Psoas muscle (tissue), 8 donors: ENCODE measurements around the gene FDXR. TPM values are rescaled to one million over a fixed set of nuclear protein-coding genes. Genes with fewer than 3 reads are reported as not detected.
A peak's percentile ranks its signal among the peaks of the same experiment; 100 is the strongest.

Source experiments
- ATAC-seq, 4 donors: fragments of 200-7000 bp; cut with Tn5 transposase; one replicate each; pipeline ENCODE4 v1.9.1; 2020; ENCODE audit warnings: moderate library complexity in 3 of 4, mild to moderate bottlenecking in 2 of 4
- DNase-seq, 2 donors: peaks; one replicate each; pipeline ENCODE4 v3.0.0-alpha.2; 2020
- H3K27ac ChIP-seq: fragments of 200-600 bp; one replicate; pipeline ENCODE4 v1.8.0; 2022
- H3K27me3 ChIP-seq, 3 donors: fragments of 200-600 bp in 1 of 3; one replicate each; pipeline versions ENCODE4 v1.6.1 to v1.8.0; 2013 to 2022; ENCODE audit warnings: low read length in 2 of 3, mild to moderate bottlenecking in 2 of 3, moderate library complexity in 1 of 3; ENCODE audit not compliant: insufficient read depth in 3 of 3
- H3K36me3 ChIP-seq, 2 donors: fragments of 200-600 bp in 1 of 2; one replicate each; pipeline versions ENCODE4 v1.6.1 to v1.8.0; 2013 to 2022; ENCODE audit warnings: low read depth in 1 of 2, mild to moderate bottlenecking in 1 of 2, moderate library complexity in 1 of 2; ENCODE audit not compliant: insufficient read depth in 1 of 2
- H3K4me1 ChIP-seq: fragments of 200-600 bp; one replicate; pipeline ENCODE4 v1.8.0; 2022
- H3K4me3 ChIP-seq: fragments of 200-600 bp; one replicate; pipeline ENCODE4 v1.8.0; 2022; ENCODE audit warnings: mild to moderate bottlenecking
- H3K9me3 ChIP-seq: fragments of 200-600 bp; one replicate; pipeline ENCODE4 v1.8.0; 2022
- WGBS, 3 donors: extraction: QIAGEN DNeasy Blood & Tissue Kit; methylation state at CpG; one replicate each; pipeline versions ENCODE4 v1.1.6 to v1.1.7; 2013; 5-methylcytosine and 5-hydroxymethylcytosine counted together
- intact Hi-C, 2 donors: fragments of 100-400 bp; cut with DNase I; formaldehyde crosslinking; loops; one replicate each; pipeline versions ENCODE4 v1.11.0 to v1.14.2; 2022
- long read RNA-seq, 2 donors: library from polyadenylated mRNA; unstranded; transcript quantifications; one replicate each; pipeline ENCODE4 v2.0.0, GENCODE V29; 2021
- polyA plus RNA-seq, 3 donors: library from polyadenylated mRNA; stranded (reverse); fragments of 200-250 nt; gene quantifications; one replicate each; pipeline ENCODE4 v1.2.3, GENCODE V29; 2013
- total RNA-seq, 4 donors: library from RNA; stranded (reverse); fragmentation: NEBNext Ultra II Directional in 2 of 4; extraction: Animal tissue kit (Norgen Biotek cat#: 25700) in 2 of 4; gene quantifications; one replicate each; pipeline versions ENCODE4 v1.2.1 to v1.2.4, GENCODE V29; 2021 to 2023
- TF ChIP-seq, protein P1 (sequence below): fragments of 200-600 bp; IDR thresholded peaks from one replicate; pipeline ENCODE4 v1.8.0; 2022; ENCODE audit warnings: antibody characterized with exemption
- donor health status: healthy with polysubstance abuse.
- donor health status: DM: no; HTN: no; CAD: no; lungs with moderate emphysema.
- donor health status: Bipolar disorder and iron deficiency.
- donor health status: healthy.
- donor health status: DM: yes; HTN: yes; CAD: no.
- donor health status: DM: no; HTN: no; CAD: no.
- donor health status: DM: no; HTN: no; CAD: no.
- donor health status: DM: yes; HTN: yes; CAD: no.

FDXR gene, protein sequence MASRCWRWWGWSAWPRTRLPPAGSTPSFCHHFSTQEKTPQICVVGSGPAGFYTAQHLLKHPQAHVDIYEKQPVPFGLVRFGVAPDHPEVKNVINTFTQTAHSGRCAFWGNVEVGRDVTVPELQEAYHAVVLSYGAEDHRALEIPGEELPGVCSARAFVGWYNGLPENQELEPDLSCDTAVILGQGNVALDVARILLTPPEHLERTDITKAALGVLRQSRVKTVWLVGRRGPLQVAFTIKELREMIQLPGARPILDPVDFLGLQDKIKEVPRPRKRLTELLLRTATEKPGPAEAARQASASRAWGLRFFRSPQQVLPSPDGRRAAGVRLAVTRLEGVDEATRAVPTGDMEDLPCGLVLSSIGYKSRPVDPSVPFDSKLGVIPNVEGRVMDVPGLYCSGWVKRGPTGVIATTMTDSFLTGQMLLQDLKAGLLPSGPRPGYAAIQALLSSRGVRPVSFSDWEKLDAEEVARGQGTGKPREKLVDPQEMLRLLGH
- 1 to 10 TPM; 3.0 to 7.9 (median 4.2) TPM for total RNA-seq
- 1 to 10 TPM; 3.4 to 4.7 (median 3.7) TPM for polyA plus RNA-seq
- long read RNA-seq, donor 1, transcript FDXR-201 (12 exons, 1,875 nt), result major isoform, 9 of 14 reads
- long read RNA-seq, donor 1, partial matches to known transcripts, result 2 of 14 reads
- long read RNA-seq, donor 1, other reads (novel, unspliced or antisense), result 3 of 14 reads
- long read RNA-seq, donor 2, partial matches to known transcripts, result 2 of 10 reads
- long read RNA-seq, donor 2, other reads (novel, unspliced or antisense), result 3 of 10 reads

- Histone ChIP-seq H3K27me3 (no peaks in the 10 kb centered on the region), H3K36me3 (no peaks in the 10 kb centered on the region), H3K4me3 (peak within 1 kb of the TSS; percentile 83), H3K4me1 (peaks cover 7% of the 10 kb centered on the region), H3K9me3 (no peaks in the 10 kb centered on the region), H3K27ac (peak within 1 kb of the TSS; percentile 94)
- ATAC-seq (peak in 1 of 4 donors; percentile 8), DNase-seq (no peak)
- TF ChIP-seq, protein P1, sequence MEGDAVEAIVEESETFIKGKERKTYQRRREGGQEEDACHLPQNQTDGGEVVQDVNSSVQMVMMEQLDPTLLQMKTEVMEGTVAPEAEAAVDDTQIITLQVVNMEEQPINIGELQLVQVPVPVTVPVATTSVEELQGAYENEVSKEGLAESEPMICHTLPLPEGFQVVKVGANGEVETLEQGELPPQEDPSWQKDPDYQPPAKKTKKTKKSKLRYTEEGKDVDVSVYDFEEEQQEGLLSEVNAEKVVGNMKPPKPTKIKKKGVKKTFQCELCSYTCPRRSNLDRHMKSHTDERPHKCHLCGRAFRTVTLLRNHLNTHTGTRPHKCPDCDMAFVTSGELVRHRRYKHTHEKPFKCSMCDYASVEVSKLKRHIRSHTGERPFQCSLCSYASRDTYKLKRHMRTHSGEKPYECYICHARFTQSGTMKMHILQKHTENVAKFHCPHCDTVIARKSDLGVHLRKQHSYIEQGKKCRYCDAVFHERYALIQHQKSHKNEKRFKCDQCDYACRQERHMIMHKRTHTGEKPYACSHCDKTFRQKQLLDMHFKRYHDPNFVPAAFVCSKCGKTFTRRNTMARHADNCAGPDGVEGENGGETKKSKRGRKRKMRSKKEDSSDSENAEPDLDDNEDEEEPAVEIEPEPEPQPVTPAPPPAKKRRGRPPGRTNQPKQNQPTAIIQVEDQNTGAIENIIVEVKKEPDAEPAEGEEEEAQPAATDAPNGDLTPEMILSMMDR, result no peak
- WGBS, 3 donors, result 6 to 9% (median 6%) methylated on average over 38 of the region's 38 CpGs
- intact Hi-C loops, result no loop called here
Observed at GRCh38 chr17:74872313-74873036, at the start of gene FDXR. TSS of gene FDXR (minus strand) at chr17:74872994. CDS start at chr17:74872944, 50 bp downstream.

DNA sequence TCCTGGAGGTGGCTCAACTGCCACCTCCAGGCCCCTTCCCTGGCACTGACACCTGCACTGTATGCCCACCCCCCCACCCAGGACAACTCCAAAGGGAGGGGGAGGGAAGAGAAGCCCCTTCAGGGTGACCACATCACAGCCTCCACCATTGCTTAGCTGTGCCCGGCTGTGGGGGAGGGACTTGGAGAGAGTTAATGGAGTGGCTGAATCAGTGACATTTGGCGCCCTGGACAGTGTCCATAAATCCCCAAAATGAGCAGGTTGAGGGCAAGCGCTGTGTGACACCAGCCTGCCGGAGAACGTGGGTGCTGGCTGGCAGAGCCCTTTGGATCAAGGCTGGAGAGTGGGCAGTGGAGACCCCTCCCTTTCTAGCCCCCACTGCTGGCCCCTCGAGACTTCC, 49.4 kb upstream of the FDXR start:
- TF ChIP-seq, protein P1, result no peak
- Histone ChIP-seq H3K27ac (no peak overlapping the region), H3K36me3 (no peaks in the 10 kb centered on the region), H3K9me3 (no peaks in the 10 kb centered on the region), H3K4me1 (peaks cover 14% of the 10 kb centered on the region), H3K4me3 (no peak overlapping the region), H3K27me3 (peaks cover 0 to 96% (median 25%) of the 10 kb centered on the region in 3 donors)
- no peak for DNase-seq
- intact Hi-C loops, result loop anchor here in 1 of 2 donors (2.0 kb wide), 1 partner anchor 37 kb away; no protein-coding TSS in a partner anchor
- WGBS, 3 donors, result 19 to 28% (median 28%) methylated on average over 6 of the region's 6 CpGs
- no peak for ATAC-seq

- no peak overlapping the region for H3K27ac ChIP-seq
- peaks cover 14% of the 10 kb centered on the region for H3K4me1 ChIP-seq
- TF ChIP-seq, protein P1, result no peak
- WGBS, 3 donors, result 90 to 100% (median 94%) methylated on average over 2 of the region's 2 CpGs
- H3K36me3 ChIP-seq, result no peaks in the 10 kb centered on the region
- intact Hi-C loops, result loop anchor here in 1 of 2 donors (2.0 kb wide), 1 partner anchor 37 kb away; no protein-coding TSS in a partner anchor
- DNase-seq (no peak), ATAC-seq (no peak)
- H3K27me3 ChIP-seq, result peaks cover 0 to 94% (median 25%) of the 10 kb centered on the region in 3 donors
- H3K4me3 ChIP-seq, result no peak overlapping the region
- no peaks in the 10 kb centered on the region for H3K9me3 ChIP-seq
Observed at GRCh38 chr17:74921769-74922168, 49.0 kb upstream of the FDXR start.

DNA sequence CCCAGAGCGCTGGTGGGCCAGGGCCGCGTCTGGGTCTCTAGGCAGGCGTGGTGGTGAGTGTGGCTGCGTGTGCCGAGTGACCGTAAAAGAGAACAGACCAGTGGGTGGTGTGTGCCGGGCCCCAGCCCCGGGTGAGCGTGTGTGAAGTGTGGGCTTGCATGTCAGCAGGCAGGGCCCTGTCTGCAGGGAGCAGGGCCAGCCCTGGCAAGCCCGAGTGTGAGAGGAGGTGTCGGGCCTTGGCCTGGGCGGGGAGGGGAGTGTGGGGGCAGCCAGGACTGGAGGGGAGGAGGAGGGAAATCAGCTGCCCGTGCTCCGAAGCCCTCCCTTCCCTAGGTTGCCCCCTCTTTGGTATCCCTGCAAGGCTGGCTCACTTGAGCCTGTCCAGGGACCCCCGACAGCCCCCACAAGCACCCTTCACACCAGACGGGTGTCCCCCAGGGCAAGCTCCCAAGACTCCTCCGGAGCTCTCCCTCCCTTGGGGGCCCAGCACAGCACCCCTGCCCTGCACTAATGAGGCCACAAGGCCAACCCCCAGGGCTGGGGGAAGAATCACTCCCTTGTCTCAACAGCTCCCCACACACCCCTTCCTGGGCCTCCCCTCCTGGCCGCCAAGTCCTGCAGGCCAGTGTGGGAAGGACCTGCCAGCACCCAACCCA, 48.4 kb upstream of the FDXR start:
- TF ChIP-seq, protein P1, result no peak
- Histone ChIP-seq H3K36me3 (no peaks in the 10 kb centered on the region), H3K4me3 (no peak overlapping the region), H3K9me3 (no peaks in the 10 kb centered on the region), H3K27ac (no peak overlapping the region), H3K27me3 (peaks cover 0 to 93% (median 25%) of the 10 kb centered on the region in 3 donors), H3K4me1 (peaks cover 14% of the 10 kb centered on the region)
- WGBS, 3 donors, result 30 to 54% (median 39%) methylated on average over 13 to 19 of the region's 19 CpGs
- intact Hi-C loops, result no loop called here
- no peak for DNase-seq
- ATAC-seq, result no peak
